SKM-1 treated with dmso at 0.1 percent for 144 hours (cell line): ENCODE results near the gene CASKIN1.
"Not testable (repeated sequence)": the region's sequence is repeated elsewhere in the genome, so short reads cannot be mapped to it uniquely, and the experiment has no call there.

Experiments used
- DNase-seq: peaks from one replicate; lab custom pipeline; 2025; ENCODE audit not compliant: unreplicated experiment; lab: John Stamatoyannopoulos, UW

The CASKIN1 gene

GRCh38 chr16:2210009-2210332, 13.6 kb upstream of the CASKIN1 start:
- DNase-seq, result no peak

- DNase-seq, result no peak
These were observed 13.0 kb upstream of the CASKIN1 start for GRCh38 chr16:2209258-2210008.

DNA sequence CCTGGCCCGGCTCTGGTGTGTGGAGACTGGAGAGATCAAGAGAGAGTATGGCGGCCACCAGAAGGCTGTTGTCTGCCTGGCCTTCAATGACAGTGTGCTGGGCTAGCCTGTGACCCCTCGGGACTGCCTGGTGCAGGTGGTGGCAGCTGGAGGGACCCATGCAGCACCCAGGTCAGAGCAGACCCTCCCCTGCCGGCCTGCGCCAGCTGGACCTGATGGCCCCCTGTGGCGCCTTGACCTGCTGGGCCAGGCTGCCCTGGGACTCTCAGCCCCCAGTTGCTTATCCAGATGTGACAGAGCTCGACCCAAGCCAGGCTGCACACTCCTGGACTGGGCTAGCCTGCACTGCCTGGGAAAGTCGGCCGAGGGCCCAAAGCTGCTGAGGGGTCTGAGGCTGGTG, 12.4 kb upstream of the CASKIN1 start:
- no peak for DNase-seq

GRCh38 chr16:2208308-2208707, 11.9 kb upstream of the CASKIN1 start:
- DNase-seq, result no peak

- no peak for DNase-seq
These were observed 11.5 kb upstream of the CASKIN1 start for GRCh38 chr16:2207872-2208271.

DNA sequence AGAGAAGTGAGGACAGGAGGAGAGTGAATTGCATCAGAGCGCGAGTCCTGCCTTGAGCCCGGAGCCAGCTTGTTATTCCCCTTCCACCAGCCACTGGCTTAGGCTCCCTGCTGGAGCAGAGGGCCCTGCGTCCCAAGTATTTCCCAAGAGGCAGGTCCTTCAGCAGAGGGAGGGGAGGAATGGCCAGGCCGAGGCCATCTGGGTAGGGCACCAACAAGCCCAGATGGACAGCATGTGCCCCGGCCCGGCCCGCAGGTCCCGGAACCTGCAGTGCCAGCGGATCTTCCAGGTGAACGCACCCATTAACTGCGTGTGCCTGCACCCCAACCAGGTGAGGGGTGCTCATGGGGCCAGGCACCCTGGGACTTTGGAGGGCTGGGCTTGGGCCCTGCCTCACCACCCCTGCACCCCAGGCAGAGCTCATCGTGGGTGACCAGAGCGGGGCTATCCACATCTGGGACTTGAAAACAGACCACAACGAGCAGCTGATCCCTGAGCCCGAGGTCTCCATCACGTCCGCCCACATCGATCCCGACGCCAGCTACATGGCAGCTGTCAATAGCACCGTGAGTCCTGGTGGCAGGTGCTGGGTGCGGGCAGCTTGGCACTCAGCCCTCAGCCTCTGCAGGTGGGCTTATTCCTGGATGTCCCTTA, 10.5 kb upstream of the CASKIN1 start:
- DNase-seq, result no peak

DNA sequence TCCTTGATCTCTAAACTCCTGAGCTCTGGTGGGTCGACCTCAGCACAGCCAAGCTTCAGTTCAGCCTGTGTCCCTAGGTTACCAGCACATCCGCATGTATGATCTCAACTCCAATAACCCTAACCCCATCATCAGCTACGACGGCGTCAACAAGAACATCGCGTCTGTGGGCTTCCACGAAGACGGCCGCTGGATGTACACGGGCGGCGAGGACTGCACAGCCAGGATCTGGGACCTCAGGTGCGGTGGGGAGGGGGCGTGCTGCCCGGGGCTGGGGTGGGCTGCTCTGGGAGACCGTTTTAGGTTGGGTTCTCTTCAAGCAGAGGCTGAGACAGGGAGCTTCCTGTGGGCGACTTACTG, 10.0 kb upstream of the CASKIN1 start:
- DNase-seq, result no peak

- no peak for DNase-seq
These were observed 9.5 kb upstream of the CASKIN1 start for GRCh38 chr16:2205967-2206313.

- peak; percentile 78 for DNase-seq
These were observed 8.9 kb upstream of the CASKIN1 start, which contains the start of gene MLST8 for GRCh38 chr16:2205104-2205966. TSS of gene MLST8 (plus strand) at chr16:2205454. CDS start at chr16:2206086, 632 bp downstream.

GRCh38 chr16:2204416-2205103, 8.2 kb upstream of the CASKIN1 start:
- no peak for DNase-seq

DNA sequence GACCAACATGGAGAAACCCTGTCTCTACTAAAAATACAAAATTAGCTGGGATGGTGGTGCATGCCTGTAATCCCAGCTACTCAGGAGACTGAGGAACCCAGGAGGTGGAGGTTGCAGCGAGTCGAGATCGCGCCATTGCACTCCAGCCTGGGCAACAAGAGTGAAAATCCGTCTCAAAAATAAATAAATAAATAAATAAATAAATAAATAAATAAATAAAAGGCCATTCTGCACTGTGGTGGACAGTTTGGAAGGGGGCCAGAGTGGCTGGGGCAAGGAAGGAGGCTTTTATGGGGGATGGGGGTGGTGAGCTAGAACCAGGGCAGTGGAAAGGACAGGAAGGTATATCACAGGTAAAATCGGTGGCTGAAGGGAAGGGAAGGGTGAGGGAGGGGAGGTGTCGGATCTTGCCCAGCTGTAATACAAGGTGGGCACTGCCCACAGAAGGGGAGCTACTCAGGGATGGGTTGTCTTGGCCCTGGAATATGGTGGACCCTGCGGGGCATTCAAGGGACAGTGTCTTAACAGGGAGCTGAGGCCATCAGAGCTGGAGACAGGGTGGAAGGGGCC, 6.8 kb upstream of the CASKIN1 start:
- not testable (repeated sequence) for DNase-seq

DNA sequence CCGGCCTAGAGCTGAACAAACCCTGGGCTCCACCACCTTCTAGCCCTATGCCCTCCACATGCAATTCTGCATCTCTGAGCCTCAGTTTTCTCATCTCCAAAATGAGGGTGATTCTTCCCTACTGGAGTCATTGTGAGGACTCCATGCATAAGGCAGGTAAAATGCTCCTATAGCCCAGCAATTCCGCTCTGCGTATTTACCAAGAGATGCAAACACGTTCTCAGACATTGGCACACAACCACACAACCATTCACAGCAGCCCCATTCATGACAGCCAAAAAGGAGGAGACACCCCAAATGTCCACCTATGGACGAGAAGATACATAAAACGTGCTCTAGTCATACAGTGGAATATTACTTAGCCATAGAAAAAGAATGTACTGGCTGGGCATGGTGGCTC, 3.9 kb upstream of the CASKIN1 start:
- DNase-seq, result no peak

DNA sequence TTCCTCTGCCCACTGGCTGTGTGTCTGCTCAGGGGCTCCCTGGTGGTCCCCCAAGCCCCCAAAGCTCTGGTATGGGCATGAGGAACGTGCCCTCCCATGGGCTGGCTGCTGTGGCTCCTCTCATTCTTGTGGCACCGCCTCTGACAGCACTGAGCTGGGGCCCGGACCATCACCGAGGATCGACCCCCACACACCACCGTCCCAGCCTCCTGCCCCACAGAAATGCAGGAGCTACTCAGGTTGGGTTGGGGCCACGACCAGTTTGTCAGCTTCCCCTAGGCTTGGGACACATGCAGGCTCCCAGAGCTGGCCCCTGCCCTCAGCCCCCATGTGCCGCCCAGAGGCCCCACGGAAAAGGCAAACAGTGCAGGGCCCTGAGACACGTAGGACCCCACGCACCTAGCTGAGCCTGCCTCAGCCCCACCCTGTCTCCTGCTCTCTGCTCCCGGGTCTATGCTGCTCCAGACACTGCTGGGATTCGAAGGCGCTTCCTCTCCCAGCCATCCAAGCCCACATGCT, 3.3 kb upstream of the CASKIN1 start:
- no peak for DNase-seq

- no peak for DNase-seq
These were observed 2.7 kb upstream of the CASKIN1 start for GRCh38 chr16:2199095-2199494.

- no peak for DNase-seq
These were observed 1.9 kb upstream of the CASKIN1 start for GRCh38 chr16:2198283-2198682.

DNA sequence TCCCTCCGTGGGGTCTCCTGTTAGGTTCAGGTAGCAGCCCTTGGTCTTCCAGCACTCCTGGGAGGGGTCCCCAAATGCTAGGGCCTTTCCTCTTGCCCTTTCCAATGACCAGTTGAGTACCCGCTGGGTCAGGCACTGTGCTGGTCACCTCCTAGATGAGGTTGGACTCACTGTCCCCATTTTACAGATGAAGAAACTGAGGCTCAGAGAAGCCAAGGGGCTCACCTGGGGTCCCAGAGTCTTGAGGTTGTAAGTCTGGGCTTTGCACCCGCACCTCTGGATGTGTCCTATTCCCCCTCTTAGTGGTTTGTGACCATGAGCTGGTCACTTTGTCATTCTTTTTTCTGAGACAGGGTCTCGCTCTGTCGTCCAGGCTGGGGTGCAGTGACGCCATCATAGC, 1.4 kb upstream of the CASKIN1 start:
- DNase-seq, result no peak

DNA sequence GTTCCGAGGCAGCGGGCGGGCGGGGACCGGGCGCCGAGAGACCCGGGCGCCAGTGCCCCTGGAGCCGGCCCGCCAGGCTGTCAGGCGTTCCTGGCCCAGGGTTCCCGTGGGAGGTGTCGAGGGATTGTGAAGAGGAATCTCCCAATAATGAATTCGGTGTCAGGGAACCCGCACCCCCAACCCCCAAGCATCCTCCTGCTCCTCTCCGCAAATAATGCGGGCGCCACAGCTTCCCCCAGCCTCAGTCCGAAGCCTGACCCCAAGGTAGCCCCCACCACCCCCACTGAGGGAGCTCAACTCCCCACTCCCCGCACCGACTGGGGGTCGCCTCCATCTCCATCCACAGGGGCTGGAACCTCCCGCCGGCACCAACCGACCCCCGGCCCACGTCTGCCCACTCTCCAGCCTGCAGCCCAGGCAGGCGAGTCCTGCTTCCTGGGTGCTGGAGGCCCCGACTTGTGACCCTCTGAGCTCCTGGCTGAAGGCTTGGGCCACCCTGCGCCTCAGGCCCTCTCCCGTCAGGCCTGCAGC, 641 bp upstream of the CASKIN1 start:
- DNase-seq, result no peak

GRCh38 chr16:2195322-2196161, 863 bp downstream of the CASKIN1 start:
- no peak for DNase-seq

DNA sequence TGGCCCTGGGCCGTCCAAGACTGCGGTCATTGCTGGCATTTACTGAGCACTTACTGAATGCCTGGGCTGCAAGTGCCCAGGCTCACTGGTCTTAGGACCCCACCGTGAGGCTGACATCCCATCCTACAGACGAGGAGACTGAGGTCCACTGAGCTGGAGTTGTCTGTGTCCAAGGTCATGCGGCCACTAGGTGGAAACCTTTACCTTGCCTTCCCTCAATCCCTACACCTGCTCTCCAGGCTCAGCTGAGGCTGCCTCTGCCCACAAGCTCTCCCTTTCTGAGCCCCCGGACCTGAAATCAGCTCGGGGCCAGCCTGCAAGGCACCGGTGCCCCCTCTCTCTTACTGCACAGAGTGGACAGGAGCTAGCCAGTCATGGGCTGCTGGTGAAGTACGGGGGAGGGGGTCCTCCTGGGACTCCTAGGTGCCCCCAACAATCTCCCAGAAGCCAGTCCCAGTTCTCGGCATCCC, 1.5 kb downstream of the CASKIN1 start:
- peak; percentile 31 for DNase-seq
